ENCODE measurements around the gene SVBP. TPM values are rescaled to one million over a fixed set of nuclear protein-coding genes. Genes with fewer than 3 reads are reported as not detected.
A peak's percentile ranks its signal among the peaks of the same experiment; 100 is the strongest.

SVBP gene
- total RNA-seq, 1 donor from 2014 or later: 22.4 TPM

DNA sequence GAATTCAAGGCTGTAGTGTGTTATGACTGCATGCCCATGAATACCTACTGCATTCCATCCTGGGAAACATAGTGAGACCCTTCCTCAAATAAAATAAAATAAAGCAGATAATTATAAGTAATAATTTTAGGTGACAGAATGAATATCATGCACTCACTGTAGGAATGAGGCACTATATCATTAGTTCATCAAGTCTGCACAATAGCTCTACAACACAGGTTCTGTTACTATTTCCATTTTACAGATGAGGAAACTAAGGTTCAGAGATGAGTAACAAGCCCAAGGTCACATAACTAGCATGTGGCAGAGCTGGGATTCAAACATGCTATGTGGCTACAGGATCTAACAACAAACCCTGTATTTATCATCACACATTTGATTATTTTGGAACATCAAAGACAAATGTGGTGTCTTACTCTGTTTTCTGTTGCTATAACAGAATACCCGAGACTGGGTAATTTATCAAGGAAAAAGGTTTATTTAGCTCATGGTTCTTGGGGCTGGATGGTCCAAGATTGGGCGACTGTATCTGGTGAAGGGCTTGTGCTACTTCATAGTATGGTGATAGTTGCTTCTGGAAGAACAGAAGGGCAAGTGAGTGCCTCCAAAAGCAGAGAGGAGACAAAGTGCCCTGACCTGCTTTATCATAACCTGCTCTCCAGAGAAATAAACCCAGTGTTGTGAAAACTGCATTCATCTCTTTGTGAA lies 24.4 kb upstream of the SVBP start:
- Mint-ChIP-seq H3K27ac (no peak overlapping the region), H3K4me3 (no peak overlapping the region), H3K36me3 (ENCODE audit: low read depth) (peaks cover 9% of the 10 kb centered on the region), H3K4me1 (peaks cover 23% of the 10 kb centered on the region), H3K9me3 (no peaks in the 10 kb centered on the region), H3K27me3 (no peaks in the 10 kb centered on the region)
- intact Hi-C loops (cut with micrococcal nuclease): no loop called here
- ChIA-PET CTCF (no interaction called here), POLR2A (no interaction called here)
- TF ChIP-seq, protein P1, sequence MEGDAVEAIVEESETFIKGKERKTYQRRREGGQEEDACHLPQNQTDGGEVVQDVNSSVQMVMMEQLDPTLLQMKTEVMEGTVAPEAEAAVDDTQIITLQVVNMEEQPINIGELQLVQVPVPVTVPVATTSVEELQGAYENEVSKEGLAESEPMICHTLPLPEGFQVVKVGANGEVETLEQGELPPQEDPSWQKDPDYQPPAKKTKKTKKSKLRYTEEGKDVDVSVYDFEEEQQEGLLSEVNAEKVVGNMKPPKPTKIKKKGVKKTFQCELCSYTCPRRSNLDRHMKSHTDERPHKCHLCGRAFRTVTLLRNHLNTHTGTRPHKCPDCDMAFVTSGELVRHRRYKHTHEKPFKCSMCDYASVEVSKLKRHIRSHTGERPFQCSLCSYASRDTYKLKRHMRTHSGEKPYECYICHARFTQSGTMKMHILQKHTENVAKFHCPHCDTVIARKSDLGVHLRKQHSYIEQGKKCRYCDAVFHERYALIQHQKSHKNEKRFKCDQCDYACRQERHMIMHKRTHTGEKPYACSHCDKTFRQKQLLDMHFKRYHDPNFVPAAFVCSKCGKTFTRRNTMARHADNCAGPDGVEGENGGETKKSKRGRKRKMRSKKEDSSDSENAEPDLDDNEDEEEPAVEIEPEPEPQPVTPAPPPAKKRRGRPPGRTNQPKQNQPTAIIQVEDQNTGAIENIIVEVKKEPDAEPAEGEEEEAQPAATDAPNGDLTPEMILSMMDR (IDR thresholded peaks at IDR 0.05): no peak
- DNase-seq (no peak), ATAC-seq (ENCODE audit: low read depth) (no peak)

DNA sequence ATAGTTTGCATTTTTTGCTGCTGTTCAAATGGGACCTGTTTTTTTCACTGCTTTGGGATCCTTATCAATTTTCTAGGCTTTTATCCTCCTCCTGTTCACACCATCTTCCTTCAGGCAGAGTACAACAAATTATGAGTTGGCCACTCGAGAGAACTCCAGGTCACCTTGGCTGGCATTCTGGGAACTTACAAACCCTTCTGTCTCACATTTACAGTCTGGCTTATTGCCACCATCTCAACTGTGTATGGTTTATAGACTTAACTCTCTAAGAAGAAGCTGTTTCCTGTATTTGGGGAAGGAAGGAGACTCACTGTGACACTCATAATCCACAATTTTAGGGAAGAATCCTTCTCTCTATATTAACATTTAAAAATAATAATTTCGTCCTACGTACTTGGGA lies 23.8 kb upstream of the SVBP start:
- no peak for DNase-seq
- Mint-ChIP-seq H3K4me1 (peaks cover 18% of the 10 kb centered on the region), H3K27ac (no peak overlapping the region), H3K4me3 (no peak overlapping the region), H3K27me3 (no peaks in the 10 kb centered on the region), H3K36me3 (ENCODE audit: low read depth) (peaks cover 4% of the 10 kb centered on the region), H3K9me3 (no peaks in the 10 kb centered on the region)
- TF ChIP-seq, protein P1 (IDR thresholded peaks at IDR 0.05): no peak
- POLR2A ChIA-PET: no interaction called here
- CTCF ChIA-PET: no interaction called here
- intact Hi-C loops (cut with micrococcal nuclease): no loop called here
- ATAC-seq (ENCODE audit: low read depth): no peak

DNA sequence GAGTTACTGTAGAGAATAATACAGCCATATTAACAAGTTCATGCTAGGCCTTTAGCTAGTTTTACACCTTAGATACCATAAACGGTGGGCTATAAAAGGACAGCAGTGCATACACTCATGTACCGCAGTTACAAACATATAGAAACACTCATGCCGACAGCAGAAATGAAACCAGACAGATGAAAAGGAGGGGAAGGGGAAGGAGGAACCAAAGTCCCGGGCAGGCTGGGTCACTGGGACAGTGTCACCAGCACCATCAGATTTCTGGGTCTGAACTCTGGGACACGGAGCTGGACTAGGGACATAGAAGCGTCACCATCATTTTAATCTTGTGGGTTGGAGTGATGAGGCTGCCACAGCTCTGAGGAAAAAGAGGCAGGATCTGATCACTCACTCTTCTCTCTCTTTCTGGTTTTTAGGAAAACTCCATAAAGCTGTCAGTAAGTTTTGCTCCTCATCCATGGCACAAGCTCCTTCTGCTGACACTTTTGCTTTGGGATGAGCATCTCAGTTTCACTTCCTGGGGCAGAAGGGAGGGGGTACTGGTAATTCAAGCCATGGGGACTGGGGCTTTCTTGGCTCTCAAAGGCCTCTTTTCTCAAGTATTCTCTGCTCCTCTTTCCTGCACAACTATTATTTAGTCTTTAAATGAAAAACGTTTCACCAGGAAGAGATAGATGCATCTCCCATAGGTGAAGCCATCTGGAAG lies 21.4 kb upstream of the SVBP start:
- ATAC-seq (ENCODE audit: low read depth) (peak; percentile 40), DNase-seq (no peak)
- POLR2A ChIA-PET: interaction anchor here (0.8 to 1.1 kb wide), 2 partner anchors 8 to 9 kb away, joined by 4 read pairs; partner anchors contain the start of gene ZNF691
- Mint-ChIP-seq H3K27me3 (no peaks in the 10 kb centered on the region), H3K27ac (no peak overlapping the region), H3K4me3 (no peak overlapping the region), H3K9me3 (no peaks in the 10 kb centered on the region), H3K36me3 (ENCODE audit: low read depth) (peaks cover 4% of the 10 kb centered on the region), H3K4me1 (peaks cover 22% of the 10 kb centered on the region)
- TF ChIP-seq, protein P1 (IDR thresholded peaks at IDR 0.05): no peak
- CTCF ChIA-PET: no interaction called here
- intact Hi-C loops (cut with micrococcal nuclease): no loop called here

DNA sequence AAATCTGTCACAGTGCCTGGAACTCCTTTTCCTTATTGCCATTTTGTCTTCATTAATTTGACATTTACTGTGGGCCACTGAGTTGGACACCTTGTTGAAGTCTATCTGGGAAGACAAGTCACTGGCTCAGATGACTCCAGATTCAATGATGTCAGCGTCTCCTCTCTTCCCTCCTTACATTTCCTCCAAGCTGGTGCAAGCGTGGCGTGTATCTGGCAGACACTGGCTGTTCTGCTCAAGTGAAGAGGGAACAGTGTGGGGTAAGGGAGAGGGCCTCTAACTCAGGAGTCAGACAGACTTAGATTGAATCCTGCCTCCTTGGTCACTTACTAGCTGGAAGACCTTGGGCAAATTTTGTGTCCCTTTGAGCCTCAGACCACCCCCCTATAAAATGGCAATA lies 20.5 kb upstream of the SVBP start:
- H3K9me3 Mint-ChIP-seq: no peaks in the 10 kb centered on the region
- ChIA-PET CTCF (no interaction called here), POLR2A (no interaction called here)
- H3K36me3 Mint-ChIP-seq (ENCODE audit: low read depth): no peaks in the 10 kb centered on the region
- DNase-seq: no peak
- peaks cover 22% of the 10 kb centered on the region for H3K4me1 Mint-ChIP-seq
- intact Hi-C loops (cut with micrococcal nuclease): no loop called here
- H3K4me3 Mint-ChIP-seq: no peak overlapping the region
- TF ChIP-seq, protein P1 (IDR thresholded peaks at IDR 0.05): no peak
- H3K27ac Mint-ChIP-seq: no peak overlapping the region
- no peaks in the 10 kb centered on the region for H3K27me3 Mint-ChIP-seq
- ATAC-seq (ENCODE audit: low read depth): no peak

DNA sequence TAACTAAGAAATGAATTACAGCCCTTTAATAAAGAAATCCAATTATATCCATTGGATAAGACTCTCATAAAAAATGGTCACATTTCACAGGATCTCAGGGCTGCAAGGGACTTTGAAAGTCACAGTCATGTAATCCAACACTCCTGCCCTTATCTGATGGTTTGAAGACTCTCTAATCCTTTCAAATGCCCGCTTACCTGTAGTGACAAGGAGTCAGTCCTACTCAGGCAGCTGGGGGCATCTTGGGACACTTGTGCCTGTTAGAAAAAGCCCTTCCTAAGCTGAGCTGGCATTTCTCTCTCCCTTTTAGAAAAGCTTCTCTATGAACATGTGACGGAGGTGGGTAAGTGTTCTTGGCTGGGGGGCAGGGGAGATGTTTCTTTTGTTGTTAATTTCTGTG lies 18.2 kb upstream of the SVBP start:
- Mint-ChIP-seq H3K4me3 (no peak overlapping the region), H3K36me3 (ENCODE audit: low read depth) (no peaks in the 10 kb centered on the region), H3K27ac (no peak overlapping the region), H3K27me3 (no peaks in the 10 kb centered on the region), H3K9me3 (no peaks in the 10 kb centered on the region), H3K4me1 (peaks cover 22% of the 10 kb centered on the region)
- ATAC-seq (ENCODE audit: low read depth) (no peak), DNase-seq (no peak)
- ChIA-PET POLR2A (no interaction called here), CTCF (no interaction called here)
- TF ChIP-seq, protein P1 (IDR thresholded peaks at IDR 0.05): no peak
- intact Hi-C loops (cut with micrococcal nuclease): no loop called here
